Measurements from ENCODE around the gene FAU.

FAU gene

DNA sequence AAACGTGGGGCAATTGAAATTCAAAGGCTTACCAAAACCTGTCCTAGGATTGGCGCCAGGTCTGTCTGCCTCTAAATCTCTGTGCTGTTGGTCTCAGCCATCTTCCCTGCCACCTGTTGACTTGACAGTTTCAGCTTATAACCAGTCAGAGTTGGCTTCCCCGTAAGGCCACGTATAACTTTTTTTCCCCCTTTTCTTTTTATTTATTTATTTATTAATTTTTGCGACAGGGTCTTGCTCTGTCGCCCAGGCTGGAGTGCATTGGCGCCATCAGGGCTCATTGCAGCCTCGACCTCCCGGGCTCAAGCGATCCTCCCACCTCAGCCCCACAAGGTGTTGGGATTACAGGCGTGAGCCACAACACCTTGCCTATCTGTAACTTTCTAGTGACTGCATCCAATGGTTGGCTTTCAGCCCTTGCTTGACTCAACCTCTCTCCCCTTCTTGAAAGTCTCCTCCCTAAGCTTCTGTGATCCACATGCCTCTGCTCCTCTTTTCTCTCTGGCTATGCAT is 13.8 kb upstream of the FAU start:
- DNase-seq, result no peak

DNA sequence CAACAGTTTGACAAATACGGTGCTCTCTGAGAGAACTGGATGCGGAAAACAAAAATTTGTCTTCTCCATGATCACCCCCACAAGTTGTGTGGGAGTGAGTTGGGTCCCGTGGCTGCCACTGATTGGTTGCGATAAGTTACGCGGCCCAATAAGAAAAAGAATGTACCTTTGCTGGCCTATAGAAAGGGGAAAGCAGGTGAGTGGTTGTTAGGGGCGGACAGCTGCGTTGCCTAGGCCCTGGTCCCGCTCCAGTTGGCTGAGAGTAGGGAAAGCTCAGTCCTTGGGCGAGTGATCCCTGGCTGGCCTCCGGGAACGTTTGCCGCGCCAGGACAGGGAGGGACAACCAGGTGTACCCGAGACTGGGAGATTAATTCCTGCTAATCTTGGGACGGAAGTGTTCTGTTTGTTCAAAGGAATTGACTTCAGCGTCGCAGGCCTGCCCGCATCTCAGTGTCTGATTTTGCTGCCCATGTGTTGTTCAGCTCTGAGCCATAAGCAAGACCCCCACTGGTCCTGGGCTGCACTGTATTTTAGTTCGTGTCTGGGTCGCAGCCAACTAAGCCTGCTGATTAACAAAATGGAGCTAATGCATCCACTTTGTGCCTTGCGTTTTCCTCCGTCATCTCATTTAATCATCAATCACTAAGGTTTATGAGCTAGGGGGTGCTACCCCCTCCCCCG is 13.2 kb upstream of the FAU start:
- DNase-seq, result peak; percentile 96

DNA sequence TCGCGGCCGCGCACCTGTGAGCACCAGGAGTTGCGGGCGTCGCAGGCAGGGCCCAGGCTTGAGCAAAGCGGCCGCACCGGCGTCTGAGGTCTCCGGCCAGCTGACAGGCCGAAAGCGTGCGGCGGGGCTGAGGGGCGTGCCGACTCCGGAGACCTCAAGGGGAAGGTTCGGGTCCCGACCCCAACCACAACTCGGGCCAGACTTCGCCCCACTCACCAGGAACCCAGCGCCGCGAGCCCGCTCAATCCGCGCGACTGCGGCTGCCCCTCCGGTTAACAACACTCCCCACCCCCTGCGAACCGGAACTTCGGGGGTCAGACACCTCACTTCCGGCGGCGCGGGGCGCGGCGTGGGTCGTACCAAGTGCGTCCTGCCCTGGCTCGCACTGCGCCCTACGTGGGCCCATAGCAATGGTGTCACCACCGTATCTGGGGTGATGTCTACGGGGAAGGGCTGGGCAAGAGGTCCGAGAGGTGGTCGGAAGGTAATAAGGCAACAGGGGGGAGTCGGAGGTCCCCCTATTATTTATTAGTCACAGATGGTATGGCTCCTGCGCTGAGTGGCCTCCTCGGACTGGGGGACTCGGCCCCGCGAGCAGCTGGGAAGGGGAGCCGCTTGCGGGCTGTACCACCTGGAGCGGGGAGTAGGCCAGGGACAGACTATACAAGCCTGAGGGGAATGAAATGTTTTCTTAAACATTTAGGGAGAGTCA is 12.5 kb upstream of the FAU start, which contains the start of gene SYVN1:
Gene SYVN1, minus strand, starts transcription at position 280 of the 712 bp plus-strand sequence. CDS start 918 bp downstream, outside the sequence.
- DNase-seq, result peak; percentile 87

DNA sequence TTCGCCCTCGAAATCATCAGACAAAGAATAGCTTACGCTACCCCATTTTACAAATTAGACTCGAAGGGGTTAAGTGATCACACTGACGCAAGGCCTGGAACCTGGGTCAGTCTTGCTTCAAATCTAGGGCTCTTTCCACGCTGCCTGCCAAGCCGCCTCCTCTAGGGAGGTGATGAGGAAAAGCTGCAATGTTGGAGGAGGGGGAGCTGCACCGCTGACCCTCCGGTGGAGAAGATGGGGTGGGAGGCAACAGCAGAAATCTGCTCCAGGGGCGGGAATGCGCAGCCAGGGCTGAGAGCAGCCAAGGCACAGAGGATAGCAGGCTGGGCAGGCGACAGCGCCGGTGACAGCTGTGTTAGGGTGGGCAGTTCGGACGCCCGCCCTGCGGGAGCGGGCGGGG is 11.8 kb upstream of the FAU start:
- no peak for DNase-seq

DNA sequence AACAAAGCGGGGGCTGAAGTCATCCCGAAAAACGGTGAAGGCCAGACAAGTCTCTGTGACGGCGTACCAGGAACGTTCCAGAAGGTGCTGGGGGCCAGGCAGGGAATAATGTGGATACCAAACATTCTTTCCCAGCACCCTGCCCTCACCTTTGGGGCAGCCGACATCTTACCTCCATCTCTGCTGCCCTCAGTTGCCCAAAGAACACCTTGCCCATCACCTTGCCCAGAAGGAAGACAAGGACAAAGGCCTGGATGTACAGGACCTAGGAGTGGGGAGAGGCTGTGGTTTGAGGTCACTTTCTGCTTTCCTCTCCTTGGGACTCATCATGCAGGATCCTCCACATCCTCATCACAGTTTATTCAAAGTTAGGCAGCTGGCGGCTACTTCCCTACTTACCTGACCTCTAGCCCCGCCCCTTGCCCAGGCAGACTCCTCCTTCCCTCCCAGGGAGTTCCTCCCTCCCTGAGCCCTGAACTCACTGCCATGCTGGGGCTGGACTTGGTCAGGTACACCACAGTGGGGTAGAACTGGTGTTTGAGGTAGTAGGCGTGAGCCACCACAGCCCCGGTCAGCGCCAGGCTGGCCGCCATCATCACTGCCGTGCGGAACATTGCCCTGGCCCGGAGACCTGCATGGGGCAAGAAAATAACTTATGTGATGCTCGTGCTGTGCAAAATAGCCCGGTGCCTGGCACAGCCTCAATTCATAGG is 11.2 kb upstream of the FAU start:
- no peak for DNase-seq

DNA sequence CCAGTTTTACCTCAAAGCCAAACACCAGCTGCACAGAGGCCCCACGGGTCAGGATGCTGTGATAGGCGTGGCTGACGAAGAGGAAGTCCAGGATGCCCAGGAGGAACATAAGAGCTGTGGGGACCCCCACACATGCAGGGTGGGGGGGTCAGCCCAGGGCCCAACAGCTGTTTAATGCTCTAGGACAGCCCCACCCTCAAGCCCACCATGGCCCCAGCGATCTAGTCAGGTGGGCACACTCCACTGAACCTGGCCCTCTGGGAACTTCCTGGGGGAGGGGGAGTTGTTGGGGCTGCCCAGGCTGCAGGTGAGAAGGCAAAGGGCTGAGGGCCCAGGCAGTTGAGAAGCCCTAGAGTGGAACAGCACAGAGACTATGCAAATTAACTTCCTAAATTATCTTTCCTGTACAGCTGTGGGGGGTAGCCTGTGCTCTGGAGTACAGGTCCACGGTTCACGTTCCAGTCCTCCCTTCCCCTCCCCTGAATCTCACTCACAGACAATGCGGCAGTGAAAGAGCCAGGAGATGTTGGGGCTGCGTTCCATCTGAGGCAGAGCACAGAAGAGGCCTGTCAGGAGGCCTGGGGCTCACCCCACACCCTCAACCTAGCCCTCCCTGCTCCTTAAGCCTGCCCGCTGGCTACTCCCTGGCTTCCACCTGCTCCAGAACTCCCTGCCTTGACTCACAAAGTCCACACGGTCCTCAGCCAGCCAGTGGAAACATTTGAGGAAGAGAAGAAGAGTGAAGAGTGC is 10.5 kb upstream of the FAU start:
- no peak for DNase-seq

DNA sequence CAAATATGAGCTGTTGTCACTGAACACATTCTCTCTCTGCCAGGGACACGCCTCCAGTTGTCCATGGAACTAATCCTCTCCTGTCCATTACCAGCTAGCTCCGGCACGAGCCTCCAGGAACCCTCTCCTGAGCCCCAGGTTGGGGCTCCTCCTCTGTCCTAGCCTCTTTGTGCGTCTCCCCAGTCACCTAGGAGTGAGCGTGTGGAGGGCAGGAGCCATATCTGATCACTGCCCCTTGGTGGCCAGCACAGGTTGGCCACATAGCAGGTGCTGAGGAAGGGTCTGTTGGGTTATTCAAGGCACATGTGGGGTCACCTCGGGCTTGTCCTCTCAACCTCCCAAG is 9.9 kb upstream of the FAU start:
- no peak for DNase-seq

DNA sequence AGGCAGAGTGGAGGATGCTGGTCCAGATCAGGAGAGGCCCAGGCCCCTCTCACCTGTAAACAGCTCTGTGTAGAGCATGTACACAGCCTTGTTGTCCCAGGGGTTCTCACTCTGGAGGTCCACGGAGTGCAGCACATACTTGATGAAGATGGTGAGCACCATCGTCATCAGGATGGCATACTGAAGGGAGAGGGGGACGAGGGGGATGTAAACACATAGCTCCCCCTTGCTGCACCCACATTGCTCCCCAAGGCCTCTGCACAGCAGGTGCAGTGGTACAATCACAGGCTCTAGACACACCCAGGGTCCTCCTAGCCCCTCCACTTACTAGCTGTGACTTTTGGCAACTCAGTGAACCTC is 9.5 kb upstream of the FAU start:
- no peak for DNase-seq

DNA sequence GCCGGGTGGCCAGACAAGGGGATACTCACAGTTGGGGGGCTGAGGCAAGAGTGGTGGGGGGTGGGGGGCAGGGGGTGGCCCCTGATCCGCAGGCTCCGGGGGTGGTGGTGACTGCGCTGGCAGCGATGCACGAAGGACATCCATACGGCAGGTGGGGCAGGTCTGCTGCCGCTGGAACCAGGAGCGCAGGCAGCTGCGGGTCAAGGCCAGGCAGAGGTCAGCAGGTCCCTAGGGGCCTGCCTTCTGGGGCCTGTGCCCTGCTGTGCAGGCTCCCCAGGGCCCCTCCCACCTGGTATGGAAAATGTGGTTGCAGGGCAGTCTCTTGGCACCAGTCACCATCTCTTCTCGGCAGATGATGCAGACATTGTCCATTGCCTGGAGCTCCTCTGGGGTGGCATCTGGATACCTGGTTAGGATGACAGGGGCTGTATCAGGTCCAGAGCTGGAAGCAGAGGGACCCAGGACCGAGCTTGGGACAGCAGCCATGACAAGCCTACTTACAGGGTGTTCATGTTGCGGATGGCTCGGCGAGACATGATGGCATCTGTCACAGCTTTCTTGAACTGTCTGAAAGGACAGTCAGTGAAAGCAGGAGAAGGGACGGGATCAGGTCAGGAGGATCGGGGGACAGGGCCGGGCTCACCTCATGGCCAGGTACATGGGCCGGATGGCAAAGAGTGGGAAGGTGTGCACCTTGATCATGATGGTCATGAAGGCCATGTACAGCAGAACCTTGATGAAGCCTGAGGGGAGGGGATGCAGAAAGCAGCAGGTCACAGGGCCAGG is 8.9 kb upstream of the FAU start:
- no peak for DNase-seq

DNA sequence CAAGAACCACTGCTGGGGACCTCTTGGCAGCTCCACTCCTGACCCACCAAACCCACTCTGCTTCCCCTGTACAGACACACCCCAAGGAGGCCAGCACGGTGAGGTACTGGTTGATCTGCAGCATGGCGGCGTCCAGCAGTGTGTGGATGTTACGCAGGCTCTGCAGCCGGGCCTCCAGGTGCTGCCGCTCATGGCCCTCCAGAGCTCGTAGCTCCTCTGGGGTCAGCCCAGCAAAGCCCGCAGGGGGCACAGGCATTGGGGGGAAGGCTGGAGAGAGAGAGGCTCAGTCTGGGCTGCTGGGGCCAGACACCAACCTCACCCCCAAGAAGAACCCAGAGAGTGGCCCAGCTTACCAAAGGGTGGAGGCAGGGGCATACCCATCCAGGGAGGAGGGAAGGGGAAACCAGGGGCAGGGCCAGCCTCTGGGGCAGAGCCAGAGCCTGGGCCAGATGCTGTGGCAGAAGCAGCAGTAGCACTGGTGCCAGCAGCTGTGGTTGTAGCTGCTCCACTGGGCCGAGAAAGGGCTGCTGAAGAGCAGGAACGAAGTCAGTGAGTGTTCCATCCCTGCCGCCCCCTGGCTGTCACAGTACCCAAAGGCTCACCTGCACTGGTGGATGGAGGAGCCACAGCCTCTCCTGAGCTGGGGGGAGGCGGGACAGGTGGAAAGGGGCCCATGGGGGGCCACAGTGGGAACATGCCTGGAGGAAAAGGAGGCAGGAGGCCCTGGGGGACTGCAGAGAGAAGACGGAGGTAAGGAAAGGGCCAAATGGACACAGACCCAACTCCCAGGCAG is 7.9 kb upstream of the FAU start:
- DNase-seq, result no peak

DNA sequence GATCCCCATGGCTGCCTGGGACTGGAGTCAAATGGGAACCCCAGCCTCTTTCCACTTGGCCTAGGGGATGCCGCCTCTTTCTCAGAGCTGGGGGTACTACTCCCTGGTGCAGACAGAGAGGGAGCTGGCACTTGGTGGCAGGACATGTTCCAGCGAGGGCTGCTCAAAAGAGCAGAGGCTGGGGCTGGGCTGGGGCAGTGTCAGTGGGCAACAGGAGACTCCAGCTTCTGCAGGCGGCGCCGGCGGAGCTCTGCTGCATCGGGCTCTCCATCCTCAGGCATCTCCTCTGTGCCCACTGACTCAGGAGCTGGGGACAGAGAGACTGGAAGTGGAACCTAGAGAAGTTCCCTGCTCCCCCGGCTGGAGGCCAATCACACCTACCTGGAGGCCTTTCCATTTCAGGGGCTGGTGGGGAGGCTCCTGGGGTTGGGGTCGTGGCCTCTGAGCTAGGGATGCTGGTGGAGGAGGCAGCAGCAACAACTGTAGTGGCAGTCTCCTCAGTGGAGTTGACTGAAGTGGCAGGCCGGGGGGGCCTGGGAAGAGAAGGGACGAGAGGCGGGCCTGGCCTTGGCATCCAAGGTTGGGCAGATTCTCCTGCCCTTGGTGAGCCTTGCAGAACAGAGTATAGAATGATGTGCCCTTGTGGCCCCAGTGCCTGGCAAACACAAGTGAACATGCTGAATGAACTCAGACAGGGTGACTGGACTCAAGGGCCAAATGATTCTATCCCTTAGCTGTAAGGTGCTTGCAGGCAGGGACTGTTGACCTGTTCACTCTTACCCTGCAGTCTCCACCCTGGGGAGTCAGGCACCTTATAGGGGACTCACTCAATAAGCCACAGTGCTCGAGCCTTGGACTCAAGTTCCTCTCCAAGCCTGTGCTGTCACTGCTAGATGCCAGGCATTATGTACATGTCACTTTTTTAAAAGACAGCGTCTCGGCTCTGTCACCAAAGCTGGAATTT is 6.5 kb upstream of the FAU start:
- DNase-seq, result no peak

DNA sequence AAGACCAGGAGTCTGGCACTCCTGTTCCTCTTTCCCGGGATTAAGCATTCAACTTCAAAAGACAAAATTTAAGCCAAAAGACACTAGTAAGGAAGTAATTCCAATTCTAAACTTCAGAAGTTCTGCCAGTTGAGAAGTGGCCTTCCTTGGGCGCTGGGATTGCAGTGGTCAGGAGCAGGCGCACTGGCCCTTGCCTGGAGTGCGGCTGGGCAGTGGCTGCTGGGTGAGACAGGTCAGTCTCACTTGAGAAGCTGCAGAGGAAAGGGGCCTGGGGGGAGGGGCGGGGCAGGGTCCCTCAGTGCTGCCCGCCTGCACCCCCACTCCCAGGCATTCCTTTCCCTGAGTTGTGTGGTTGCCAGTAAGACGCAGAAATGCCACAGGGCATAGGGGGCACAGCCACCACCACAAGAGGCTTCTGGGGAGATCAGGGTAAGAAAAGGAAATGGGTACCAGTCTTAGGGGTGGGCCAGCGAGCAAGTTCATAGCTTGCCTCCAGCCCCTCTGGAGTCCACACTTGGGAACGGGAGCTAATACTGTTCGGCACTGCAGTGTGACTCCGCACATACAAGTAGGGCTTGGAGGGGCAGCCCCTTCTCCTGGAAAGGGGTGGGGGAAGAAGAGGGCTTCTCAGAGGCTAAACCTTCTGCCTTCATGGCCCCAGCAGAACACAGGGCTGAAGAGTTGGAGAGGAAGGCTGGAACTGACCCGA is 5.7 kb upstream of the FAU start:
- DNase-seq, result no peak

DNA sequence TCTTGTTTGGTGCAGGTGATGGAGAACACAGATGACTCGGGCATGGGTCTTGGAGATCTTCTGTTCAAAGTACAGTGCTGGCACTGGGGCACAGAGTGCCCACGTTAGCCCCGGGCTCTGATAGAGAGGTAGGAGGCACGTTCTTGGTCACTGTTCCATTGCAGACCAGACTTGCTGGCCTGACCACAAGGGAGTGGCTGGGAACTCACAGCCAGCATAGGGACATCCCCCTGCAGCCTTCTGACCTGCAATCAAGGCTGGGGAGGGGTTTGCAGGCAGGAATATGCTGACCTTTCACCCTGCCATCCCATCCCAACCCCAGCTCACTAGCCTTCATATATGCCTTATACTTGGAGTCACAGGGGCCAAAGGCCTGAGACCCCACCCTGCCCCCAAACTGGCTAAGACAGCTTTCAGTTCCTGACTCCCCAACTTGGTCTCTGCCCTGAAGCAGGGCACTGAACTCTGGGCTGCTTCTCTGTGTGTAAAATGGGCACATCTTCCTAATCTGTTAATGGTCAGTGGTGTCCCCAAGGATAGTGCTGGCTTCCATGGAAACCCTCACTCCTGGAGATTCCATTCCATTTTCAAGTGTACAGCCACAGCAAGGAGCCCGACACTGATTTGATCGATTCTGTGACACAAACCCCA is 4.8 kb upstream of the FAU start:
- DNase-seq, result no peak

DNA sequence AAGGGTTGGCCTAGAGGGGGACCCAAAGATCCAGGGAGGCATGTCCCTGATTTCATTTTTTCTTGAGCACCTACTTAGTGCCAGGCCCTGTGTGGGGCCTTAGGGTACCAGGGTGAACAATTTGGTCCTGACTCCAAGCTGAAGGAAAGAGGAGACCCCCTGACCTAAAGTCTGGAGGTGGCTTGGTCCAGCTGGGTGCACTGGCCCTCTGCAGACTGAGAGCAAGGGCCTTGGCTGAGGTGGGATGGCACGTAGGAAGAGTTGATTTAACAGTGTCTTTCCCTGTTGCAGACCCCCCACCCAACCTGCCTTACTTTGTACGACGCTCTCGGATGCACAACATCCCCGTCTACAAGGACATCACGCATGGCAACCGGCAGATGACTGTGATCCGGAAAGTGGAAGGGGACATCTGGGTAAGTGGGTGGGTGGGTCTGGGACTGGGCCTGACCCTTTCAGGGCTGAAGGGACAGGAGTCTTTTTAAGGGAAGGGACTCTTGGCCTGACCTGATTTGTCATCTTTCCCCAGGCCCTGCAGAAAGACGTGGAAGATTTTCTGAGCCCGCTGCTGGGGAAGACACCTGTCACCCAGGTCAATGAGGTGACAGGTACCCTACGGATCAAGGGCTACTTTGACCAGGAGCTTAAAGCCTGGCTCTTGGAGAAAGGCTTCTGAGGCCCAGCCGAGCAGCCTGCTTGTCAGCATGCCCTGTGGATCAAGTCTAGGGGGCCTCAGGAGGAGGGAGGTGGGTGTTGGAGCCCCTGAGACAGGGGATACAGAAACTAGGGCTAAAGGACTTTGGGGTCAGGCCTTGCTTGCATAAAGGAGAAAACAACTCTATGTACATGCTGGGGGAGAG is 3.5 kb upstream of the FAU start:
- DNase-seq, result no peak

DNA sequence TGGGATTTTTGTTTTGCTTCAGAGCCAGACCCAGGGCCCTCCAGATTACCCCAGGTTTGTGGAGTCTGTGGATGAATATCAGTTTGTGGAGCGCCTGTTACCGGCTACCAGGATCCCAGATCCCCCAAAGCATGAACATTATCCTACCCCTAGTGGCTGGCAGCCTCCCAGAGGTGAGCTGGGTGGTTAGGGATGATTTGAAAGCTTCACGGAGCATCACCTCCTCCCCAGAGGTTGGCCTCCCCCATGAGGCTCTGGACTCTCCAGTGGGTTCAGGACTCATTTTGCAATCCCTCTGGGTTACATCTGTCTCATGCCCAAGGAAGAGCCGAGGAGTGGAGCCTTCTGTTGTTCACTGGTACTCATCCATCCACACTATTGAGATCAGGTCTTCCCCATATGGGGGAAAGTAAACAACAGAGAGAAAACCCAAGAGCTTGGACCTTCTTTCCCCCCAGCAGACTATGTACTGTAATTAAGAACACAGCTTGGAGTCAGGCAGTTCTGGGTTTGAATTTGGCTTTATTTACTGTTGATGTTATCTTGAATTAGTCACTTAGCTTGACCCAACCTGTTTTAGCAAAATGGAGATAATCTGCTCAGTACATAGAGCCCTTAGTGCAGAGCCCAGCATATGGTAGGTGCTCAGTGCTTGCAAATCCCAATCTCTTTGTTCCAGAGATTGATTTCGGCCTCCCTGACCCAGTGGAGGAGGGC is 2.7 kb upstream of the FAU start:
- DNase-seq, result no peak

DNA sequence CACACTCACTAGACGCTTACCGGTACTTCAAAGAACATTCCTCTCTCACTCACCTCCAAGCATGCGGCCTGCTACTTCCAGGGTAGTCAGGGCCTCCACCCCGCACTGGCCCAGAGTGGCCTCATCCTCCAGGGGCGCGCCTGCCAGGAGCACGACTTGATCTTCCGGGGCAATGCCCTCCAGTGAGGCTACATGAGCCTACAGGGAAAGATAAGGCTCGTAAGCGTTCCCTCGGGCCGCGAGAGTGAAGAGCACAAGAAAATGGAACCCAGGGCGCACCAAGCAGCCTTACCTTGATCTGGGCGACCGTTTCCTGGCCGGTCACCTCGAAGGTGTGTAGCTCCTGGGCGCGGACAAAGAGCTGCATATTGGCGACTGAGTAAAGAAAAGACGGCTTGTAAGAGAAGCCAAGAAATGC is 478 bp downstream of the FAU start:
- DNase-seq, result no peak

DNA sequence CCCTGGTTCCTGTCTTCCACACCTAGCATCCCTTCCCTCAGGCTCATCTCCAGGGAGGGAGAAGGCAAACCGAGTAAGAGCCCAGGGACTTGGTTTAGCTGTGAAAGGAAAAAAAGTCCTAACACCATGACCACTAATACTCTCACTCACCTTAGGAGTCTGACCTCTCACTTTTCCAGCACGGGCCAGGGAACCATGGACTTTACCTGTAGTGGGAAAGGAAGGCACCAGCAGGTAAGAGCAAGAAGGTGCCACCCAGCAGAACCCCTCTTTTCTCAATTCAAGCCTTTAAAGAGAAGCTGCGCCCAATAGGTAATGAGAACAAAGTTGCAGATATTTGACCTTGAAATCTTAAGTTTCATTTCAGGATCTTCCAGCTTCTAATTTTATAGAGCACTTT is 1.1 kb downstream of the FAU start:
- no peak for DNase-seq

DNA sequence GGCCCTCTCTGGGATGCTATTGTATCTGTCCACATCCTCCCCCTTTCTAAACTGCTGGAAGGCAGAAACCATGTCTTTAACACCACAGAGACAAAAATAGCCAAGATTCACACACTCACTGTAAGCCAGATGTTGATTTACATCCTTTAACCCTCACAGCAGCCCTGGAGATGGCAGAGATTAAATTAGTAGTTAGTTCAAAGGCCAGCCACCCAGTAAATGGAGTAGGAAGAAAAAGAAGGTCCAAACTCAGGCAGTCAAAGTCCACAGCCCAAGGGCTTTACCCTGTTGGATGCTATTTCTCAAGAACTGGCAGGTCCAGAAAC is 2.3 kb downstream of the FAU start:
- DNase-seq, result no peak

Measured in NCI-H226 (cell line).